Trophoblast cell (in vitro differentiated cells and primary cell): ENCODE data around the gene GRAP2.

ENCODE experiments used
- DNase-seq, 2 donors: peaks; one replicate each; pipeline ENCODE4 v3.0.0-alpha.2; 2016
- H2AFZ ChIP-seq: 2 replicates; pipeline ENCODE4 v1.6.1; 2013; ENCODE audit warnings: low read length, moderate library complexity, mild to moderate bottlenecking; ENCODE audit not compliant: insufficient read depth, poor library complexity
- H2AK5ac ChIP-seq: 2 replicates; pipeline ENCODE4 v1.6.1; 2013; ENCODE audit warnings: mild to moderate bottlenecking, low read length
- H2BK120ac ChIP-seq: 2 replicates; pipeline ENCODE4 v1.6.1; 2013; ENCODE audit warnings: low read length, mild to moderate bottlenecking, moderate library complexity; ENCODE audit not compliant: insufficient read depth, poor library complexity
- H2BK12ac ChIP-seq: 2 replicates; pipeline ENCODE4 v1.6.1; 2013; ENCODE audit warnings: mild to moderate bottlenecking, low read length, moderate library complexity
- H2BK5ac ChIP-seq: 2 replicates; pipeline ENCODE4 v1.6.1; 2013; ENCODE audit warnings: low read length, low read depth, moderate library complexity, mild to moderate bottlenecking; ENCODE audit not compliant: poor library complexity
- H3K14ac ChIP-seq: 2 replicates; pipeline ENCODE4 v1.6.1; 2013; ENCODE audit warnings: mild to moderate bottlenecking, low read length
- H3K18ac ChIP-seq: 2 replicates; pipeline ENCODE4 v1.6.1; 2013; ENCODE audit warnings: mild to moderate bottlenecking, low read length
- H3K23ac ChIP-seq: 2 replicates; pipeline ENCODE4 v1.6.1; 2013; ENCODE audit warnings: low read length
- H3K27ac ChIP-seq: 2 replicates; pipeline ENCODE4 v1.5.1; 2013; ENCODE audit warnings: low read depth, mild to moderate bottlenecking, inconsistent platforms, low read length, moderate library complexity
- H3K27me3 ChIP-seq: 2 replicates; pipeline ENCODE4 v1.6.1; 2013; ENCODE audit warnings: inconsistent platforms, mild to moderate bottlenecking, low read length, moderate library complexity; ENCODE audit not compliant: insufficient read depth
- H3K36me3 ChIP-seq, 2 experiments: 1 replicate in 1 of 2; 2 replicates in 1 of 2; pipeline ENCODE4 v1.6.1; 2013; ENCODE audit warnings: low read length in 2 of 2, mild to moderate bottlenecking in 2 of 2, moderate library complexity in 1 of 2; ENCODE audit not compliant: insufficient read depth in 2 of 2, control insufficient read depth in 1 of 2
- H3K4ac ChIP-seq: 2 replicates; pipeline ENCODE4 v1.6.1; 2013; ENCODE audit warnings: low read depth, mild to moderate bottlenecking, low read length, moderate library complexity
- H3K4me1 ChIP-seq, 2 experiments: 1 replicate in 1 of 2; 2 replicates in 1 of 2; pipeline ENCODE4 v1.6.1; 2013; ENCODE audit warnings: low read length in 2 of 2, mild to moderate bottlenecking in 2 of 2, moderate library complexity in 1 of 2; ENCODE audit not compliant: insufficient read depth in 2 of 2, control insufficient read depth in 1 of 2
- H3K4me2 ChIP-seq: 2 replicates; pipeline ENCODE4 v1.6.1; 2013; ENCODE audit warnings: inconsistent platforms, mild to moderate bottlenecking, low read length, moderate library complexity
- H3K4me3 ChIP-seq: 2 replicates; pipeline ENCODE4 v1.5.1; 2013; ENCODE audit warnings: mild to moderate bottlenecking, low read depth, low read length, inconsistent platforms
- H3K79me1 ChIP-seq: one replicate; pipeline ENCODE4 v1.6.1; 2013; ENCODE audit warnings: low read length
- H3K79me2 ChIP-seq: 2 replicates; pipeline ENCODE4 v1.6.1; 2013; ENCODE audit warnings: low read length, mild to moderate bottlenecking; ENCODE audit not compliant: control insufficient read depth, insufficient read depth, poor library complexity
- H3K9ac ChIP-seq: 2 replicates; pipeline ENCODE4 v1.6.1; 2013; ENCODE audit warnings: mild to moderate bottlenecking, low read length
- H3K9me3 ChIP-seq: 2 replicates; pipeline ENCODE4 v1.6.1; 2013; ENCODE audit warnings: low read depth, mild to moderate bottlenecking, control low read depth, inconsistent platforms, low read length; ENCODE audit not compliant: insufficient read depth
- H4K12ac ChIP-seq: 2 replicates; pipeline ENCODE4 v1.6.1; 2013; ENCODE audit warnings: low read depth, mild to moderate bottlenecking, low read length, moderate library complexity
- H4K8ac ChIP-seq: 2 replicates; pipeline ENCODE4 v1.6.1; 2013; ENCODE audit warnings: low read depth, mild to moderate bottlenecking, low read length, moderate library complexity
- H4K91ac ChIP-seq: one replicate; pipeline ENCODE4 v1.6.1; 2013; ENCODE audit warnings: low read depth, mild to moderate bottlenecking, low read length, moderate library complexity
- WGBS: extraction: QIAGEN DNeasy Blood & Tissue Kit; methylation state at CpG from one replicate; pipeline ENCODE4 v1.1.7; 2013; ENCODE audit warnings: missing lambda C conversion rate; ENCODE audit not compliant: insufficient read length, insufficient coverage; ENCODE audit errors: extremely low coverage; 5-methylcytosine and 5-hydroxymethylcytosine counted together

The GRAP2 gene

DNA sequence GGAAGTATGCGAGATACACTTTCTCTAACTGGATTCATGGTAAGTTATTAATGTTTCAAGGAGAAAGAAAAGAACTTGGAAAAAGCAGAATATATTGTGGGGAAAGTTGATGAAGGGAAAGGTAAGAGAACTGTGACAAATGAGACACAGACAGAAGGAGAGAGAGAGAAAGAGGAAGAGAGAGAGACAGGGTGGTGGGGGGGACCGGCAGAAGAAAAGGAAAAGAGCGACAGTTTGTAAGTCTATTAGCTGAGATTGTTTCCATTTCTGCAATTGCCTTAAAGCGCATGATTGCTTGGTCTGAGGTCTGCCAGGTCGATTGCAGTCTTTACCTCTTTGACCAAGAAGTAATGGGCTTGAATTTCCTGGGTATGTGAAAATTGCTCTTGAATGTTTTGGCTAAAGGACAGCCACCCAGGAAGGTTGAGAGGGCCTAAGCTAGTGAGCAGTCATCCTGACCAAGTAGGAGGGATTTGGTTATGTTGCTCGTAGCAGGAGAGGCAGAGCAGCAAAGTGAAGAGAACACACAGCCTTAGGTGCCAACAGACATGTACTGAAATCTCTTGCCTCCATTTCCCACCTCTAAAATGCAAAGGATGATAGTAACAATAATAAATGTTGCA is 35.8 kb downstream of the GRAP2 start:
- no peaks in the 10 kb centered on the region for H3K36me3 ChIP-seq
- DNase-seq, result no peak
- H2BK5ac ChIP-seq, result no peak overlapping the region
- H3K79me1 ChIP-seq, result no peaks in the 10 kb centered on the region
- H3K9me3 ChIP-seq, result no peaks in the 10 kb centered on the region
- no peak overlapping the region for H3K14ac ChIP-seq
- no peak overlapping the region for H2BK12ac ChIP-seq
- no peak overlapping the region for H4K12ac ChIP-seq
- H3K4ac ChIP-seq, result no peak overlapping the region
- no peak overlapping the region for H2AFZ ChIP-seq
- H3K27ac ChIP-seq, result no peak overlapping the region
- H2AK5ac ChIP-seq, result no peak overlapping the region
- no peaks in the 10 kb centered on the region for H3K79me2 ChIP-seq
- no peak overlapping the region for H2BK120ac ChIP-seq
- H3K27me3 ChIP-seq, result no peaks in the 10 kb centered on the region
- no peak overlapping the region for H4K91ac ChIP-seq
- H3K18ac ChIP-seq, result no peak overlapping the region
- H3K4me3 ChIP-seq, result no peak overlapping the region
- H4K8ac ChIP-seq, result no peak overlapping the region
- no CpG with 5 or more reads among the region's 6 CpGs for WGBS
- H3K9ac ChIP-seq, result no peak overlapping the region
- no peak overlapping the region for H3K23ac ChIP-seq
- H3K4me2 ChIP-seq, result no peak overlapping the region
- H3K4me1 ChIP-seq, result no peaks in the 10 kb centered on the region

DNA sequence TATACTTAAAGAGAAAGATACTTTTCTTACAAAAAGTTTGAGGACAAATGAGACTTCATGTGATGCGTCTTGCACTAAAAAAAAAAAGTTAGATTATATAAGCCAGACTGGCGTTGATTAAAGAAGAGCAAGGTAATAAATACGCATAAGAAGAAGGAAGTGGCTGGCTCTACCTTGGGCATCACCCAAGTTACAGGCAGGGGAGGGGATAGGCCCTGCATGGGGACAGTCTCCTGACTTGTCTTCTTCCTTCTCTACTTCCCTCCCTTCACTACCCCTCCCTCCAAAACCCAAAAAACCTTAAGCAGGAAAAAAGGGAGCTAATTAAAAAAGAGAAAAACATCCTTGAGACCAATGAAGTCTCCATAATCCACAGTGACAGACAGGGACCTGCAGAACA is 37.0 kb downstream of the GRAP2 start:
- no peaks in the 10 kb centered on the region for H3K27me3 ChIP-seq
- no peak overlapping the region for H2AFZ ChIP-seq
- no peak overlapping the region for H4K91ac ChIP-seq
- no CpG with 5 or more reads among the region's 3 CpGs for WGBS
- no peak overlapping the region for H3K4ac ChIP-seq
- no peak overlapping the region for H3K18ac ChIP-seq
- no peak overlapping the region for H4K12ac ChIP-seq
- no peak for DNase-seq
- H2AK5ac ChIP-seq, result no peak overlapping the region
- no peak overlapping the region for H3K9ac ChIP-seq
- H3K23ac ChIP-seq, result no peak overlapping the region
- H4K8ac ChIP-seq, result no peak overlapping the region
- no peak overlapping the region for H2BK120ac ChIP-seq
- H3K79me1 ChIP-seq, result no peaks in the 10 kb centered on the region
- H2BK5ac ChIP-seq, result no peak overlapping the region
- no peaks in the 10 kb centered on the region for H3K9me3 ChIP-seq
- no peaks in the 10 kb centered on the region for H3K79me2 ChIP-seq
- H3K14ac ChIP-seq, result no peak overlapping the region
- H3K27ac ChIP-seq, result no peak overlapping the region
- H2BK12ac ChIP-seq, result no peak overlapping the region
- no peak overlapping the region for H3K4me2 ChIP-seq
- no peaks in the 10 kb centered on the region for H3K4me1 ChIP-seq
- no peak overlapping the region for H3K4me3 ChIP-seq
- H3K36me3 ChIP-seq, result no peaks in the 10 kb centered on the region

DNA sequence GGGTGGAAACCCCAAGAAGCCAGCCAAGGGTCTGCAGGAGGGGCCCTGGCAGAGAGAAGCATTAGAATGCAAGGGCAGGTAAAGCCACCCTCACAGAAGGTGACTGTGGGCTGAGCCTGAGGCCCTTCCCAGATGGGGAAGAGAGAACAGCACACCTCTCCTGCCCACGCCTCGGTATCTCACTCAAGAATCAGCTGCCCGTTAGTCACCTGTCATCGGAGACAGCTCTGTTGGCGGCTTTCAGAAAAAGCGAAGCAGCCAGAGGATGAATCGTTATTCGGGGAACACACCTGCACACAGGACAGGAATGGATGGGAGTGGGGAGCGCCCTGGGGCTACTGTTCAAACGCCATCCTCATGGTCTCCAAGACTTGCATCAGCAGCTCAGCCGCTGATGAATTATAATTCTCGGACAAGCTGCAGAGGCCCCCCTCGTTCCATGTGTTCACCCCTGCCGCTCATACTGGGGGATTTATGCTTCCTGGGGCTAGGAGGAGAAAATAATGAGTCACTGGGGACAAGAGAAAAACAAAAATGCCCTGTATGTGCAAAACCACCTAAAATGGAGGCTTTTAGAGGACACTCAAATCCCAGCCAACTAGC is 37.7 kb downstream of the GRAP2 start:
- no peak overlapping the region for H2AK5ac ChIP-seq
- H4K12ac ChIP-seq, result no peak overlapping the region
- no peak overlapping the region for H3K4me2 ChIP-seq
- DNase-seq, result no peak
- WGBS, result no CpG with 5 or more reads among the region's 14 CpGs
- no peaks in the 10 kb centered on the region for H3K27me3 ChIP-seq
- no peaks in the 10 kb centered on the region for H3K4me1 ChIP-seq
- H3K79me2 ChIP-seq, result no peaks in the 10 kb centered on the region
- no peak overlapping the region for H3K14ac ChIP-seq
- no peak overlapping the region for H2BK120ac ChIP-seq
- H3K27ac ChIP-seq, result no peak overlapping the region
- no peak overlapping the region for H3K4me3 ChIP-seq
- no peak overlapping the region for H3K4ac ChIP-seq
- H3K36me3 ChIP-seq, result no peaks in the 10 kb centered on the region
- H3K23ac ChIP-seq, result no peak overlapping the region
- H2BK5ac ChIP-seq, result no peak overlapping the region
- H3K9me3 ChIP-seq, result no peaks in the 10 kb centered on the region
- no peak overlapping the region for H3K9ac ChIP-seq
- no peaks in the 10 kb centered on the region for H3K79me1 ChIP-seq
- H2AFZ ChIP-seq, result no peak overlapping the region
- no peak overlapping the region for H2BK12ac ChIP-seq
- H4K91ac ChIP-seq, result no peak overlapping the region
- no peak overlapping the region for H4K8ac ChIP-seq
- H3K18ac ChIP-seq, result no peak overlapping the region

DNA sequence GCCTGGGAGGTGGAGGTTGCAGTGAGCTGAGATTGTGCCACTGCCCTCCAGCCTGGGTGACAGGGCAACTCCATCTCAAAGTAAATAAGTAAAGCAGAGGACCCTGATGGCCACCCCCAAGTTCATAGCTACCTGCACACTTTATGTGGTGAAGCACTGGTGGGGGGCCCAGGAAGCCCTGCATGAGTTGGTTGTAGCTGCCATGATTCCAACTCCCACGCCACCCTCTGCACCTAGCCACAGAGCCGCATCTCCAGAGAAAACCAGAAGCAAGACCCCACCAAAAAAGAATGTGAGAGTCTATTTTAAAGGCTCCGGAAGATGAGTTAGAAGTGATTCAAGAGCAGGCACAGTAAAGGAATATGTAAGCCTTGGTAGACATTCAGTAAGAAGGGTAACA is 38.9 kb downstream of the GRAP2 start:
- no peak for DNase-seq
- Histone ChIP-seq H4K12ac (no peak overlapping the region), H3K4me3 (no peak overlapping the region), H3K4me2 (no peak overlapping the region), H3K23ac (no peak overlapping the region), H3K79me2 (no peaks in the 10 kb centered on the region), H4K8ac (no peak overlapping the region), H2BK5ac (no peak overlapping the region), H3K9me3 (no peaks in the 10 kb centered on the region), H4K91ac (no peak overlapping the region), H3K14ac (no peak overlapping the region), H2BK120ac (no peak overlapping the region), H3K9ac (no peak overlapping the region), H3K4me1 (no peaks in the 10 kb centered on the region), H2BK12ac (no peak overlapping the region), H3K36me3 (no peaks in the 10 kb centered on the region), H2AK5ac (no peak overlapping the region), H3K27ac (no peak overlapping the region), H3K79me1 (no peaks in the 10 kb centered on the region), H3K27me3 (no peaks in the 10 kb centered on the region), H3K4ac (no peak overlapping the region), H2AFZ (no peak overlapping the region), H3K18ac (no peak overlapping the region)
- WGBS, result no CpG with 5 or more reads among the region's 3 CpGs
